Cardiac fibroblast (primary cell): ENCODE measurements around the gene UBA5.
"Not testable (repeated sequence)": the region's sequence is repeated elsewhere in the genome, so short reads cannot be mapped to it uniquely, and the experiment has no call there.

Source experiments
- DNase-seq, 2 donors: peaks; one replicate each; pipeline versions ENCODE4 v3.0.0 to v3.0.0-alpha.2; 2010; ENCODE audit warnings: low read depth in 2 of 2
- H3K4me3 ChIP-seq, 2 donors: replicated peaks in 1 of 2; 1 replicate in 1 of 2; 2 replicates in 1 of 2; pipeline ENCODE4 v1.5.1; 2011; ENCODE audit warnings: low read depth in 2 of 2, low read length in 2 of 2, mild to moderate bottlenecking in 2 of 2, moderate library complexity in 1 of 2
- TF ChIP-seq, protein P1 (sequence below): IDR thresholded peaks from one replicate; pipeline ENCODE4 v1.5.1; 2011; ENCODE audit warnings: low read depth, mild to moderate bottlenecking, low read length, inconsistent platforms

The UBA5 gene

GRCh38 chr3:132637590-132637989 lies 22.5 kb upstream of the UBA5 start:
- DNase-seq: peak; percentile 43 to 69
- H3K4me3 ChIP-seq: no peak overlapping the region
- TF ChIP-seq, protein P1, sequence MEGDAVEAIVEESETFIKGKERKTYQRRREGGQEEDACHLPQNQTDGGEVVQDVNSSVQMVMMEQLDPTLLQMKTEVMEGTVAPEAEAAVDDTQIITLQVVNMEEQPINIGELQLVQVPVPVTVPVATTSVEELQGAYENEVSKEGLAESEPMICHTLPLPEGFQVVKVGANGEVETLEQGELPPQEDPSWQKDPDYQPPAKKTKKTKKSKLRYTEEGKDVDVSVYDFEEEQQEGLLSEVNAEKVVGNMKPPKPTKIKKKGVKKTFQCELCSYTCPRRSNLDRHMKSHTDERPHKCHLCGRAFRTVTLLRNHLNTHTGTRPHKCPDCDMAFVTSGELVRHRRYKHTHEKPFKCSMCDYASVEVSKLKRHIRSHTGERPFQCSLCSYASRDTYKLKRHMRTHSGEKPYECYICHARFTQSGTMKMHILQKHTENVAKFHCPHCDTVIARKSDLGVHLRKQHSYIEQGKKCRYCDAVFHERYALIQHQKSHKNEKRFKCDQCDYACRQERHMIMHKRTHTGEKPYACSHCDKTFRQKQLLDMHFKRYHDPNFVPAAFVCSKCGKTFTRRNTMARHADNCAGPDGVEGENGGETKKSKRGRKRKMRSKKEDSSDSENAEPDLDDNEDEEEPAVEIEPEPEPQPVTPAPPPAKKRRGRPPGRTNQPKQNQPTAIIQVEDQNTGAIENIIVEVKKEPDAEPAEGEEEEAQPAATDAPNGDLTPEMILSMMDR: no peak

DNA sequence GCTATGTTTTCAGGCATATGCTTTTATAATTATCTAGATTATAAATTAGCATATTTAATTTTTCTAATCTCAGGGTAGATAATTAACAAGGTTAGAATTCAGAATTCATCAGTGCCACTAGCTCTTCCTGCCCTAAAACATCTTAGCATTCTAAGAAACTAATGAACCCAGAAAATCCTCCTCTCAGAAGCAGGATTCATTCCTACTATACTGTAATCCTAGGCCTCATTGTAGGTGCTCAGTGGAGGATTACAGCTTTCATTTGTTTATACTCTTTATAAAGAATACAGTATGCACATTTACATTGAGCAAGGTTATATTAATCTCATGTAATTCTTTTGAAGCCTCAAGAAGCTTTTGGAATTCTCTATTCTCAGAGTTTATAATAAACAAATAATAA lies 21.4 kb upstream of the UBA5 start:
- no peak overlapping the region for H3K4me3 ChIP-seq
- no peak for DNase-seq
- TF ChIP-seq, protein P1: no peak

DNA sequence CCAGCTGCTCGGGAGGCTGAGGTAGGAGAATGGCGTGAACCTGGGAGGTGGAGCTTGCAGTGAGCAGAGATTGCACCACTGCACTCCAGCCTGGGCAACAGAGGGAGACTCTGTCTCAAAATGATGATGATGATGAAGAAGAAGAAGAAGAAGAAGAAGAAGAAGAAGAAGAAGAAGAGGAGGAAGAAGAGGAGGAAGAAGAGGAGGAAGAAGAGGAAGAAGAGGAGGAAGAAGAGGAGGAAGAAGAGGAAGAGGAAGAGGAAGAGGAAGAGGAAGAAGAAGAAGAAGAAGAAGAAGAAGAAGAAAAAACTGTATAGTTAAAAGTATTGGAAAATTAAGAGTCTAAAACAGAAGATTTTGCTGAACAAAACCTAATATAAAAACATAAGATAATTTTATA lies 18.7 kb upstream of the UBA5 start:
- DNase-seq, H3K4me3 ChIP-seq: not testable (repeated sequence)

DNA sequence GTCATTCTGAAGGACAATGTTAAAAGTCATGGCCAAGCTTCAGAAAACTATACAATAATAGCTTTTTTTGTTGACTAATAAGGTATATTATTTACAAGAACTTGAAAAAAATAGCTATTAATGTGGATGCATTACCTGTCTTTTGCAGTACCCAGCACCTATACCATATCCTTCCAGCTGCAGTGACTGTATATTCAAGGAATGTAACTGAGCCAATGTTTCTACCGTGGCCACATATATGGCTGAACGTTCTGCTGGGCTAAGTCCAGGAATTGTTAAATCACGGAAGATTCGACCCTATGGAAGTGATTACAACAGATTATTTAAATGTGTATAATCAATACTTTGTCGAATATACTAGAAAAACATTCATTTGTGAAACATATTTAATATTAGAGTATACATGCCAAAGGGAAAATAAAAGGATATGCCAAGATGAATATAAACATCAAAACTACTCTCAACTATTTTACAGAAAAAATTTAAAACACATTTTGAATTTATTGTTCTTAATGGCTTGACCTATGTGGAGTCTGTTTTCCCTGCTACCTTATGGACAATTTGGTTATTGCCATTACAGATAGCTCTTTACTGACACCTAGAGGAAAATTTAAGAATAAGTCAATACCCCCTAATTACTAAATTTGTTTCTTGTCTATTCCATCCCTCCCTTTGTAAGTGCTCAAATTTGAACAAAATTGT lies 18.1 kb upstream of the UBA5 start:
- H3K4me3 ChIP-seq: no peak overlapping the region
- TF ChIP-seq, protein P1: peak; percentile 57
- peak; percentile 77 to 78 for DNase-seq

DNA sequence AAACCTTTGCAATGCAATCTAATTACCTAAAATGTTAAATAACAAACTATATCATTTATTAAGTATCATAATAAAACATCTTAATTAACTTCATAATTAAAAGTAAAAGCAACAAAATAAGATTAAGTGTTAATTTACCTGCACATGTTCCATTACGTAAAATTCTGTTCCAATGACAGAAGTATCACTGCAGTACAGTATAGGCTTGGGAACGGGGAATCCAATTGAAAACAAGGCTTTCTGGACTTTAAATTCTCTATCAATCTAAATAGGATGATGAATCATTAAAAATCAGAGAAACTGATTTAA lies 17.6 kb upstream of the UBA5 start:
- H3K4me3 ChIP-seq: no peak overlapping the region
- DNase-seq: no peak
- TF ChIP-seq, protein P1: no peak

GRCh38 chr3:132643366-132643765 lies 16.8 kb upstream of the UBA5 start:
- no peak overlapping the region for H3K4me3 ChIP-seq
- TF ChIP-seq, protein P1: no peak
- DNase-seq: no peak

- H3K4me3 ChIP-seq: no peak overlapping the region
- DNase-seq: no peak
- TF ChIP-seq, protein P1: no peak
These were observed 15.1 kb upstream of the UBA5 start for GRCh38 chr3:132645058-132645457.
